Glutamatergic neuron (in vitro differentiated cells): ENCODE data around the gene LY6G6D. TPM values are rescaled to one million over a fixed set of nuclear protein-coding genes. Genes with fewer than 3 reads are reported as not detected.

ENCODE experiments used
- DNase-seq: peaks from one replicate; pipeline ENCODE4 v3.0.0; 2022
- H3K27ac Mint-ChIP-seq: one replicate; pipeline ENCODE4 v1.8.0; 2020; ENCODE audit warnings: mild to moderate bottlenecking, mixed read lengths, inconsistent platforms; ENCODE audit not compliant: unreplicated experiment
- H3K27me3 Mint-ChIP-seq: one replicate; pipeline ENCODE4 v1.8.0; 2020; ENCODE audit warnings: mild to moderate bottlenecking, moderate library complexity, mixed read lengths, inconsistent platforms; ENCODE audit not compliant: unreplicated experiment
- H3K36me3 Mint-ChIP-seq: one replicate; pipeline ENCODE4 v1.8.0; 2020; ENCODE audit warnings: mild to moderate bottlenecking, mixed read lengths, inconsistent platforms; ENCODE audit not compliant: unreplicated experiment
- H3K4me1 Mint-ChIP-seq: one replicate; pipeline ENCODE4 v1.8.0; 2020; ENCODE audit warnings: mild to moderate bottlenecking, low read depth, mixed read lengths, inconsistent platforms; ENCODE audit not compliant: unreplicated experiment
- H3K4me3 Mint-ChIP-seq: one replicate; pipeline ENCODE4 v1.8.0; 2020; ENCODE audit warnings: mild to moderate bottlenecking, mixed read lengths, inconsistent platforms; ENCODE audit not compliant: unreplicated experiment
- H3K9me3 Mint-ChIP-seq: one replicate; pipeline ENCODE4 v1.8.0; 2020; ENCODE audit warnings: mild to moderate bottlenecking, moderate library complexity, mixed read lengths, inconsistent platforms; ENCODE audit not compliant: unreplicated experiment
- total RNA-seq: library from RNA; stranded (reverse); fragmentation: NEBNext Ultra II Directional; extraction: Animal tissue kit (Norgen Biotek cat#: 25700); gene quantifications from one replicate; pipeline ENCODE4 v1.2.1, GENCODE V29; 2021; ENCODE audit not compliant: unreplicated experiment
- TF ChIP-seq, protein P1 (sequence below): fragments of 200-600 bp; sonication (generic); IDR thresholded peaks from one replicate; pipeline ENCODE4 v1.5.0; 2021; ENCODE audit not compliant: partially characterized antibody, unreplicated experiment

LY6G6D gene
- total RNA-seq, 1 donor from 2014 or later, result not detected

- Mint-ChIP-seq H3K27ac (no peak overlapping the region), H3K4me1 (no peaks in the 10 kb centered on the region), H3K4me3 (no peak overlapping the region), H3K9me3 (no peaks in the 10 kb centered on the region), H3K36me3 (no peaks in the 10 kb centered on the region), H3K27me3 (no peaks in the 10 kb centered on the region)
- DNase-seq, result no peak
- TF ChIP-seq, protein P1, sequence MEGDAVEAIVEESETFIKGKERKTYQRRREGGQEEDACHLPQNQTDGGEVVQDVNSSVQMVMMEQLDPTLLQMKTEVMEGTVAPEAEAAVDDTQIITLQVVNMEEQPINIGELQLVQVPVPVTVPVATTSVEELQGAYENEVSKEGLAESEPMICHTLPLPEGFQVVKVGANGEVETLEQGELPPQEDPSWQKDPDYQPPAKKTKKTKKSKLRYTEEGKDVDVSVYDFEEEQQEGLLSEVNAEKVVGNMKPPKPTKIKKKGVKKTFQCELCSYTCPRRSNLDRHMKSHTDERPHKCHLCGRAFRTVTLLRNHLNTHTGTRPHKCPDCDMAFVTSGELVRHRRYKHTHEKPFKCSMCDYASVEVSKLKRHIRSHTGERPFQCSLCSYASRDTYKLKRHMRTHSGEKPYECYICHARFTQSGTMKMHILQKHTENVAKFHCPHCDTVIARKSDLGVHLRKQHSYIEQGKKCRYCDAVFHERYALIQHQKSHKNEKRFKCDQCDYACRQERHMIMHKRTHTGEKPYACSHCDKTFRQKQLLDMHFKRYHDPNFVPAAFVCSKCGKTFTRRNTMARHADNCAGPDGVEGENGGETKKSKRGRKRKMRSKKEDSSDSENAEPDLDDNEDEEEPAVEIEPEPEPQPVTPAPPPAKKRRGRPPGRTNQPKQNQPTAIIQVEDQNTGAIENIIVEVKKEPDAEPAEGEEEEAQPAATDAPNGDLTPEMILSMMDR, result no peak
Measured at GRCh38 chr6:31692353-31692752, 22.8 kb upstream of the LY6G6D start.

DNA sequence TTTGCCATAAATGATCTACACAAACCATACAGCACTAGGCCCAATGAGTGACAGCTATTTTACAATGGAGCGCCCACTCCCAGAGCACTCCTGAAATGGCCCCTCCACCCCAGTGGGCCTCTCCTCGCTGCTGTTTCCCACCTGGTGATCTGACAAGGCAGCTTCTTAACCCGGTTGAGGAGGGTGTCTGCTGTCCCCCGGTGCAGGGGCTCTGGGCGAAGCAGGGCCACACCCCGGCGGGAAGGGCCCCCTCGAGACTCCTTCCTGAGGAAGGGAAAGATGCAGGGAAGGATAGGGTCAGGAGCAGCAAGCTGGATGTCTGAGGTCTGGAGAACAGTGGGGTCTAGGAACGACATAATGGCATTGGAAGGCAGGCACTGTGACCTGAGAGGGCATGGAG, 22.3 kb upstream of the LY6G6D start:
- H3K27ac Mint-ChIP-seq, result no peak overlapping the region
- H3K9me3 Mint-ChIP-seq, result no peaks in the 10 kb centered on the region
- TF ChIP-seq, protein P1, result no peak
- no peak for DNase-seq
- H3K4me1 Mint-ChIP-seq, result no peaks in the 10 kb centered on the region
- H3K4me3 Mint-ChIP-seq, result no peak overlapping the region
- no peaks in the 10 kb centered on the region for H3K36me3 Mint-ChIP-seq
- H3K27me3 Mint-ChIP-seq, result no peaks in the 10 kb centered on the region

GRCh38 chr6:31693535-31693934, 21.6 kb upstream of the LY6G6D start:
- Mint-ChIP-seq H3K4me1 (no peaks in the 10 kb centered on the region), H3K36me3 (no peaks in the 10 kb centered on the region), H3K9me3 (no peaks in the 10 kb centered on the region), H3K27ac (no peak overlapping the region), H3K4me3 (no peak overlapping the region), H3K27me3 (no peaks in the 10 kb centered on the region)
- TF ChIP-seq, protein P1, result no peak
- no peak for DNase-seq

- Mint-ChIP-seq H3K36me3 (no peaks in the 10 kb centered on the region), H3K27ac (no peak overlapping the region), H3K4me3 (peak overlapping the region; percentile 39), H3K4me1 (peaks cover 13% of the 10 kb centered on the region), H3K27me3 (peaks cover 5% of the 10 kb centered on the region), H3K9me3 (peaks cover 1% of the 10 kb centered on the region)
- no peak for DNase-seq
- TF ChIP-seq, protein P1, result no peak
Measured at GRCh38 chr6:31697555-31697954, 17.6 kb upstream of the LY6G6D start.

GRCh38 chr6:31700740-31701401, 14.3 kb upstream of the LY6G6D start:
- H3K4me3 Mint-ChIP-seq, result peak overlapping the region; percentile 94
- TF ChIP-seq, protein P1, result no peak
- no peak for DNase-seq
- H3K9me3 Mint-ChIP-seq, result peaks cover 10% of the 10 kb centered on the region
- H3K36me3 Mint-ChIP-seq, result no peaks in the 10 kb centered on the region
- peaks cover 13% of the 10 kb centered on the region for H3K4me1 Mint-ChIP-seq
- H3K27ac Mint-ChIP-seq, result peak overlapping the region; percentile 62
- peaks cover 7% of the 10 kb centered on the region for H3K27me3 Mint-ChIP-seq
